SKM-1 treated with dmso at 0.1 percent for 144 hours (cell line): Measurements from ENCODE around the gene UTP18.
"Not testable (repeated sequence)": the region's sequence is repeated elsewhere in the genome, so short reads cannot be mapped to it uniquely, and the experiment has no call there.

Experiments used
- DNase-seq: peaks from one replicate; lab custom pipeline; 2025; ENCODE audit not compliant: unreplicated experiment; lab: John Stamatoyannopoulos, UW

UTP18 gene

DNA sequence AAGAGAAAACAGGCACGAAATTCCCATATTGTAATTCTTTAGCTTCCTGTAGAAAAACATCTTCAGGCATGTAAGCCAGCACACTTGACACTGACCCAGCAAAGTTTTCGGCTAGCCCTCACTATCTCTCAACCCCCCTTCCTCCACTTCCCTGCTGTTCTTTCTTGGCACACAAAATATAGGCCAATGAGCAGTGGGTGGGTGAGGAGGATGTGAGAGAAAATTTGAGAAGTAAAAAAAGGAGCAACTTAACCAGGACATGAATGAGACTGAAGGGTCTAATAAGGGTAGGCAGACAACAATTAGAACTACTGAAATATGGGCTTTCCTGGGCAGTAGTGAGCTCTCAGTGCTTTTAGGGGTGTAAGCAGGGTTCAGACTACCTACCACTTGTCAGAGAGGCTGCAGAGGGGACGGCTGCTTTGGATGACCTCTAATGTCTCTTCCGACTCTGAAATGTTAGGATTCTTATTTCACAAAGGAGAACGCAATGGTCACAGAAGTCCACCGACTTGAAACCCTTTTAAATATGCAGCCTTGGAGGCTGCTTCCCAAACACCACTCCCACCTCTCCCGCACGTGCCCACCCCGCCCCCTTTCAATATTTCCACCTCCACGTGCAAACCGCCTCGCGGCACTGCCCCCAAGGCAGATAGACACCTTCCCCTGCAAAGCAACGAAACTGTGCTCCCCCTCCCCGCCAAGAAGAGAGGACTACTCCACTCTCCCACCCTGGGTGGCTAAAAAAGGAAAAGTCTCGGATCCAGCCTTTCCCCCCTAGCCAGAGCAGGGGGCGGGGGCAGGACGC is 1.4 kb upstream of the UTP18 start:
- peak; percentile 16 for DNase-seq

- DNase-seq, result peak; percentile 93
Measured at GRCh38 chr17:51259564-51260236, 646 bp upstream of the UTP18 start, which contains the start of gene MBTD1. TSS of gene MBTD1 (minus strand) at chr17:51260049. CDS start at chr17:51225161, 34,888 bp downstream.

DNA sequence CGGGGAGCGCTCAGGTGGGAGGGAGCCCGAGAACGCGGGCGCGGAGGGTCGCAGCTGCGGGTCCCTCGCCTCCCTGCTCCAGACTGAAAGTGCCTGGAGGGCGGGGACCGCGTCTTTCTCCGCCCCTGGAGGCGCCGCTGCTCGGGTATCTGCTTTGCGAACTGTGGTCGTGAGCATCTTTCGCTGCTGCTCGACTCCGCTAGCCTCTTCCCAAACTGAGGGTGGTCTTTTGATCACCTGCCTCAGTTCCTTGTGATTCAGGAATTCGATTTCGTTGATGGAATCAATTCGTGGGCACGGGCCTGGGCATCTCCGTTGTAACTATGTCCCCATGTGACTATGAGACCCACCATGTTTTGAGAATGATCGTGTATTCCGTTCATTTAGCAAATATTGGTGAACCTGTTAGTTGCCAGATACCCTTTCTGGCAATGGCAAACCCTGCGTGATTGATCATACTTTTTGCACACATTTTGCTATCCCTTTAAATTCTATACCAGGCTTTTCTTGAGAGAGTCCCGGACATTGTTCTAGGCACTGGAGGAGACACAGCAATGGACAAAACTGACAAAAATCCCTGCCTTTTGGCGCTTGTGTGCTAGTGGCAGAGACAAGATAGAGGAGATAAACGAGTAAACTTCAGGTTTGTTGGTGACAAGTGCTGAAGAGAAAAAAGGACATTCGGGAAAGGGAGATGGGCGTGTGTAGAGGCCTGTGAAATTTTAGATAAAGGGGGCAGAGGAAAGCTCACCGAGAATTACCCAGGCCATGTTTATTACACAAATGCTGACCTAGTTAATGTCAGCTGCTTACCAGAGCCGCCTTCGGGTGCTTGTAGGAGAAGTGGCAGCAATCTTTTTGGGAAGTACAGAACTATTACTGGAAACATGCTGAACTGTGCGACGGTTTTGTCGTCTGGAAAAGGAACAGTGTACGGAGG is 948 bp downstream of the UTP18 start:
- DNase-seq, result peak; percentile 24

GRCh38 chr17:51263006-51263405 is 2.7 kb downstream of the UTP18 start:
- no peak for DNase-seq

GRCh38 chr17:51264466-51264865 is 4.1 kb downstream of the UTP18 start:
- DNase-seq, result not testable (repeated sequence)

DNA sequence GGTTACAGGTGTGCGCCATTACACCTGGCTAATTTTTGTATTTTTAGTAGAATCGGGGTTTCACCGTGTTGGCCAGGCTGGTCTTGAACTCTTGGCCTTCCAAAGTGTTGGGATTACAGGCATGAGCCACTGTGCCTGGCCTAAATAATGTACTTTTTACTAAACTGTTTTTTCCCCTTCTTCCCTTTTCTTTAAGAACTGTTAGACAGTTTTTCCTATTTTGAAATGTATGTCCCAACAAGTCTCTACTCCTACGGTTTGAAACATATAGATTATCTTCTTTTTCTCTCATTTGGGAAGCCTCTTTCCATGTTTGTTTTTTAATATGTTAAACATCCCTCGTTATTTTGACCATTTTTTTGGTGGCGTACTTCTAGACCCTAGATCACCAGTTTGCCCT is 9.6 kb downstream of the UTP18 start:
- DNase-seq, result no peak

GRCh38 chr17:51270636-51271035 is 10.3 kb downstream of the UTP18 start:
- DNase-seq, result no peak

DNA sequence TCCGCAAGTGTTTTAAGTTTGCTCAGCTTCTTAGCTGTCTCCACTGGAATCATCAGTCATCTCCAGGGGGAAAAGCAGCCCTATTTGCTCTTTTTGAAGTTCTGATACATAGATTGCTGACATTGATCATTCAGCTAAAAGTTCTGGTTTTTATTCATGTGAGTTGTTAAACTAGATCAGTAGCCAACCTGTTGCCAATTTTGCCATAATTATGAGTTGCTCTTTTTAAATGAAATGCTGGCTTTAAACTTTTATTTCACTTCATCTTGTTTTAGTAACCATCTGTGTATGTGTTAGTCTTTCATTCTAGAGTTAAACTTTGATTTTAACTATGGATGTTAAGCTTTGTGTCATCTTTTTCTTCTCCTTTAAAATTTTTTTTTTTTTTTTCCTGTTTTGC is 12.5 kb downstream of the UTP18 start:
- DNase-seq, result no peak

DNA sequence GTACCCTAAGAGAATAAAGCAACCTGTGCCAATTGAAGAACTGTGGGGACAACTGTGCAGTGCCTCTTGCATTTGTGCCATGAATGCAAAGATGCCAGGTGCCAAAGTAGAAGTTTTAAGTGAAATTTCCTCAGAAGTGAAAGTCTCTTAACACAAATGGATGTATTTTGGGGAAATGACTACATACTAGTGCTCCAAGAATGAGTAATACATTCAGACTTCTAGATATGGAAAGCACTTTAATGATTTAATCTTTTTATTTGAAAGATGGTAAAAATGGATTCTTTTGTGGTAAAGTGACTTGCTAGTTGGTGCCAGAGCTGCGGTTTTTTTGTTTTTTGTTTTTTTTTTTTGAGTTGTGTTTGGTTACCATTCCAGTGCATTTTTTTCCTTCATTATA is 15.0 kb downstream of the UTP18 start:
- DNase-seq, result no peak

DNA sequence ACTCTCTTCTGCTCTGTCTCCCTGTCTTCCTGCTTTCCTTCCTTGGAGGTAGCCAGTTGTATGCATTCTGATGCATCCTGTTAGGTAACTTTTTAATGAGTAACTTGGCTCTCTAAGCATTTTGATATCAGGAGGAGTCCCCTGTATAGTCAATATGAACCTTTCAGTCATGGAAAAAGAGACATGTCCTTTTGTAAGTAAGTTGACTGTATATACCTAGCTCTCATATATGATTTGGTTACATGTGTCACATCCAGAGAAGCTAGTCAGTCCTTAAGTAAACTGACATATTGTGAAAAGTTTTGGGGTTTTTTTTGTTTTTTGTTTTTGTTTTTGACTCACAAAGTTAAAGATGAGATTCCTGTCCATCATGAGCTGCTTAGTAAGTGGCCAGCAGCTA is 18.8 kb downstream of the UTP18 start:
- DNase-seq, result no peak

DNA sequence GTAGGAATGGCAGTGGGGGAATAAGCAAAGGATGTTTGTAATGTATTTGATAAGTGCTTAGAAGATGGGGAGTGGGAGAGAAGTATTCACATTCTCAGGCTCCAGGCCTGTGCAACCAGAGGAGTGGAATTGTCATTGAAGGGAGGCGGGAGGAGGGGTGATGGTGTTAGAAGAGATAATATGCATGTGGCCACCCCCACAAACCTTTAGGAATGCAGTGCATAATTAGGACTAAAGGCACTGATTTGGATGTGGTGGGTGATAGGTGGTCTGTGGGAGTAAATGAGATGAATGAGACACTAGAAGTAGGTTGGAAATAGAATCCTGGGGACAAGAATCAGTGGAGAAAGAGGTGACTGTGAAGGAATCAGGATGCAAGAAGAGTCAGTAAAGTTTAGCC is 27.1 kb downstream of the UTP18 start:
- no peak for DNase-seq

GRCh38 chr17:51289696-51290111 is 29.4 kb downstream of the UTP18 start:
- no peak for DNase-seq

DNA sequence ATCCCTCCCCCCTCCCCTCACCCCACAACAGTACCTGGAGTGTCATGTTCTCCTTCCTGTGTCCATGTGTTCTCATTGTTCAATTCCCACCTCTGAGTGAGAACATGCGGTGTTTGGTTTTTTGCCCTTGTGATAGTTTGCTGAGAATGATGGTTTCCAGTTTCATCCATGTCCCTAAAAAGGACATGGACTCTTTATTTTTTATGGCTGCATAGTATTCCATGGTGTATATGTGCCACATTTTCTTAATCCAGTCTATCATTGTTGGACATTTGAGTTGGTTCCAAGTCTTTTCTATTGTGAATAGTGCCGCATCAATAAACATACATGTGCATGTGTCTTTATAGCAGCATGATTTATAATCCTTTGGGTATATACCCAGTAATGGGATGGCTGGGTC is 34.0 kb downstream of the UTP18 start:
- not testable (repeated sequence) for DNase-seq

- DNase-seq, result peak; percentile 4
Measured at GRCh38 chr17:51298508-51299371, 38.4 kb downstream of the UTP18 start.

GRCh38 chr17:51299859-51300258 is 39.5 kb downstream of the UTP18 start:
- DNase-seq, result no peak

GRCh38 chr17:51305182-51305581 is 44.8 kb downstream of the UTP18 start:
- DNase-seq, result no peak

GRCh38 chr17:51312003-51312402 is 51.7 kb downstream of the UTP18 start:
- DNase-seq, result not testable (repeated sequence)

DNA sequence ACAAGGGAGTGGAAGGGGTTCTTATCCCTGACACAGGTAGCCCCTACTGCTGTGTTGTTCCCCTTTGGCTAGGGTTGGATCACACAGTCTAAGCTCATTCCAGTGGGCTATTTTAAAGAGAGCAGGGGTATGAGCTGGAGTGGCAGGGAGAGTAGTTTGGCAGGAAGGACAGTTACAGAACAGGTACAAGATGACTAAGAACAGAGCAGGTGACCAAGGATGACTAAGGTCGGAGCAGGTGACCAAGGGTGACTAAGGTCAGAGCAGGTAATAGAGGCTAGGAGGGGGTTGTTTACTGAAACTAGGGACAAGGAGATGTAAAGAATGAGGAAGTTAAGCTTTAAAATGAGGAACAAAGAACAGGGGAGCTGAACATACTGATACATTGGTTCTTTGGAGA is 58.8 kb downstream of the UTP18 start:
- peak; percentile 73 for DNase-seq

GRCh38 chr17:51322390-51323029 is 62.2 kb downstream of the UTP18 start:
- DNase-seq, result peak; percentile 28

- DNase-seq, result no peak
Measured at GRCh38 chr17:51325471-51325870, 65.1 kb downstream of the UTP18 start.
